Thoracic aorta (tissue), 2 donors: ENCODE results near the gene OR9G1. TPM values are rescaled to one million over a fixed set of nuclear protein-coding genes. Genes with fewer than 3 reads are reported as not detected.

Experiments
- ATAC-seq: fragments of 150-250 bp; one replicate; pipeline ENCODE4 v1.8.0; 2017; ENCODE audit warnings: low read depth; ENCODE audit not compliant: insufficient number of reproducible peaks, low FRiP score
- DNase-seq: peaks from one replicate; pipeline ENCODE4 v3.0.0-alpha.2; 2020; ENCODE audit warnings: low spot score
- H3K27ac ChIP-seq, 2 donors: fragments of 200-600 bp; sonication (generic); 1 replicate in 1 of 2; 2 replicates in 1 of 2; pipeline ENCODE4 v1.5.1; 2016; ENCODE audit warnings: mild to moderate bottlenecking in 2 of 2, moderate library complexity in 2 of 2
- H3K27me3 ChIP-seq: fragments of 200-600 bp; sonication (generic); replicated peaks from 2 replicates; pipeline ENCODE4 v1.6.0; 2016; ENCODE audit warnings: mild to moderate bottlenecking; ENCODE audit not compliant: insufficient read depth
- H3K36me3 ChIP-seq: fragments of 200-600 bp; sonication (generic); one replicate; pipeline ENCODE4 v1.5.1; 2016
- H3K4me1 ChIP-seq, 2 donors: fragments of 200-600 bp; sonication (generic); 1 replicate in 1 of 2; 2 replicates in 1 of 2; pipeline versions ENCODE4 v1.5.1 to v1.6.0; 2016; ENCODE audit warnings: low read depth in 2 of 2, mild to moderate bottlenecking in 1 of 2; ENCODE audit not compliant: control insufficient read depth in 1 of 2
- H3K4me3 ChIP-seq: fragments of 200-600 bp; sonication (generic); 2 replicates; pipeline ENCODE4 v1.5.1; 2016; ENCODE audit warnings: mild to moderate bottlenecking
- H3K9me3 ChIP-seq: fragments of 200-600 bp; sonication (generic); 2 replicates; pipeline ENCODE4 v1.5.1; 2016
- total RNA-seq, 2 donors: library from RNA; depleted of rRNA; stranded (reverse); fragments of >200 nt; gene quantifications; one replicate each; pipeline versions ENCODE4 v1.1.0 to v1.2.3, GENCODE V29; 2016
- TF ChIP-seq, protein P1 (sequence below): fragments of 200-600 bp; sonication (generic); IDR thresholded peaks from one replicate; pipeline ENCODE4 v1.5.1; 2019; ENCODE audit warnings: antibody characterized with exemption

OR9G1 gene
- total RNA-seq, 2 donors from 2014 or later: not detected

DNA sequence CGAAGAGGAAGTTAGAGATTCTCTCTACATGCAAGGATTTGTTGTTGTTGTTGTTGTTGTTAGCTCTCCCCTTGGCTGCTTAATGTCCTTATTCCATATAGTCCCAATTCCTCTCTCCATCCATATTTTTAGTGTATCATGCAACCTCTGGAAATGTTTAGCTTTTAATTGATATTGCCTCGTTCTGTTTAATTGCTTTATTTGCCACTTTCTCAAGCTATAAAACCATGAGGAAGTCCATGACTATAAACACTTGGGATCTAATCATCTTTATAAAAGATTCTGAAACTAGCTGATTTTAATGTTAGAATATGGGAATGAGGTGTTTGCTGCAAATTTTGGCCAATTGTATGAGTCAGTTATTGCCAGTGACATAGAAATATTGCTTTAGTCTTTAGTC, 5.5 kb upstream of the OR9G1 start:
- Histone ChIP-seq H3K27ac (no peak overlapping the region), H3K9me3 (no peaks in the 10 kb centered on the region), H3K4me1 (no peaks in the 10 kb centered on the region), H3K36me3 (no peaks in the 10 kb centered on the region), H3K27me3 (no peaks in the 10 kb centered on the region), H3K4me3 (no peak overlapping the region)
- no peak for DNase-seq
- TF ChIP-seq, protein P1, sequence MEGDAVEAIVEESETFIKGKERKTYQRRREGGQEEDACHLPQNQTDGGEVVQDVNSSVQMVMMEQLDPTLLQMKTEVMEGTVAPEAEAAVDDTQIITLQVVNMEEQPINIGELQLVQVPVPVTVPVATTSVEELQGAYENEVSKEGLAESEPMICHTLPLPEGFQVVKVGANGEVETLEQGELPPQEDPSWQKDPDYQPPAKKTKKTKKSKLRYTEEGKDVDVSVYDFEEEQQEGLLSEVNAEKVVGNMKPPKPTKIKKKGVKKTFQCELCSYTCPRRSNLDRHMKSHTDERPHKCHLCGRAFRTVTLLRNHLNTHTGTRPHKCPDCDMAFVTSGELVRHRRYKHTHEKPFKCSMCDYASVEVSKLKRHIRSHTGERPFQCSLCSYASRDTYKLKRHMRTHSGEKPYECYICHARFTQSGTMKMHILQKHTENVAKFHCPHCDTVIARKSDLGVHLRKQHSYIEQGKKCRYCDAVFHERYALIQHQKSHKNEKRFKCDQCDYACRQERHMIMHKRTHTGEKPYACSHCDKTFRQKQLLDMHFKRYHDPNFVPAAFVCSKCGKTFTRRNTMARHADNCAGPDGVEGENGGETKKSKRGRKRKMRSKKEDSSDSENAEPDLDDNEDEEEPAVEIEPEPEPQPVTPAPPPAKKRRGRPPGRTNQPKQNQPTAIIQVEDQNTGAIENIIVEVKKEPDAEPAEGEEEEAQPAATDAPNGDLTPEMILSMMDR: no peak
- ATAC-seq: no peak

GRCh38 chr11:56700242-56700913, 1.5 kb downstream of the OR9G1 start:
- no peaks in the 10 kb centered on the region for H3K27me3 ChIP-seq
- no peaks in the 10 kb centered on the region for H3K9me3 ChIP-seq
- no peak for DNase-seq
- no peak for ATAC-seq
- H3K4me3 ChIP-seq: no peak overlapping the region
- no peak overlapping the region for H3K27ac ChIP-seq
- no peaks in the 10 kb centered on the region for H3K4me1 ChIP-seq
- TF ChIP-seq, protein P1: no peak
- no peaks in the 10 kb centered on the region for H3K36me3 ChIP-seq

- H3K27me3 ChIP-seq: no peaks in the 10 kb centered on the region
- no peak overlapping the region for H3K4me3 ChIP-seq
- no peak for DNase-seq
- no peaks in the 10 kb centered on the region for H3K9me3 ChIP-seq
- TF ChIP-seq, protein P1: no peak
- H3K27ac ChIP-seq: no peak overlapping the region
- ATAC-seq: no peak
- no peaks in the 10 kb centered on the region for H3K36me3 ChIP-seq
- H3K4me1 ChIP-seq: no peaks in the 10 kb centered on the region
These were observed 2.1 kb downstream of the OR9G1 start for GRCh38 chr11:56700914-56701485.

- H3K4me1 ChIP-seq: no peaks in the 10 kb centered on the region
- no peak for DNase-seq
- no peaks in the 10 kb centered on the region for H3K9me3 ChIP-seq
- ATAC-seq: no peak
- TF ChIP-seq, protein P1: no peak
- H3K4me3 ChIP-seq: no peak overlapping the region
- no peak overlapping the region for H3K27ac ChIP-seq
- H3K27me3 ChIP-seq: no peaks in the 10 kb centered on the region
- H3K36me3 ChIP-seq: no peaks in the 10 kb centered on the region
These were observed 7.0 kb downstream of the OR9G1 start for GRCh38 chr11:56705784-56706396.

- no peaks in the 10 kb centered on the region for H3K4me1 ChIP-seq
- ATAC-seq: no peak
- DNase-seq: no peak
- no peaks in the 10 kb centered on the region for H3K27me3 ChIP-seq
- H3K36me3 ChIP-seq: no peaks in the 10 kb centered on the region
- H3K27ac ChIP-seq: no peak overlapping the region
- TF ChIP-seq, protein P1: no peak
- no peak overlapping the region for H3K4me3 ChIP-seq
- no peaks in the 10 kb centered on the region for H3K9me3 ChIP-seq
These were observed 7.6 kb downstream of the OR9G1 start for GRCh38 chr11:56706486-56706885.
